Loucy (cell line): ENCODE results near the gene ATP6V1G2.

ENCODE experiments used
- H2AFZ ChIP-seq: fragments of 200-600 bp; sonication (generic); 2 replicates; pipeline ENCODE4 v1.6.0; 2016; ENCODE audit warnings: antibody characterized with exemption, mild to moderate bottlenecking, low read length, moderate library complexity
- H3F3A ChIP-seq: fragments of 200-600 bp; 2 replicates; pipeline ENCODE4 v1.6.0; 2016; ENCODE audit warnings: antibody characterized with exemption, low read depth, mild to moderate bottlenecking
- H3K27me3 ChIP-seq: fragments of 200-600 bp; sonication (generic); 2 replicates; pipeline ENCODE4 v1.6.1; 2014; ENCODE audit warnings: low read length, mild to moderate bottlenecking; ENCODE audit not compliant: insufficient read depth, poor library complexity, severe bottlenecking
- H3K36me3 ChIP-seq: fragments of 200-600 bp; sonication (generic); 2 replicates; pipeline ENCODE4 v1.6.1; 2016; ENCODE audit warnings: low read length; ENCODE audit not compliant: insufficient read depth
- H3K4me1 ChIP-seq: fragments of 200-600 bp; sonication (generic); 2 replicates; pipeline ENCODE4 v1.5.1; 2014; ENCODE audit warnings: low read length, mild to moderate bottlenecking; ENCODE audit not compliant: insufficient read depth, poor library complexity, severe bottlenecking
- H3K4me2 ChIP-seq: fragments of 200-600 bp; sonication (generic); 2 replicates; pipeline ENCODE4 v1.6.0; 2014; ENCODE audit warnings: antibody characterized with exemption, low read length, low read depth, mild to moderate bottlenecking; ENCODE audit not compliant: poor library complexity, severe bottlenecking
- H3K4me3 ChIP-seq: fragments of 200-600 bp; sonication (generic); 2 replicates; pipeline ENCODE4 v1.5.1; 2014; ENCODE audit warnings: low read length, mild to moderate bottlenecking, mixed read lengths; ENCODE audit not compliant: poor library complexity, severe bottlenecking
- H3K79me2 ChIP-seq: fragments of 200-600 bp; sonication (generic); 2 replicates; pipeline ENCODE4 v1.6.1; 2014; ENCODE audit warnings: low read length; ENCODE audit not compliant: insufficient read depth
- H3K9ac ChIP-seq: fragments of 200-600 bp; sonication (generic); 2 replicates; pipeline ENCODE4 v1.6.0; 2014; ENCODE audit warnings: mild to moderate bottlenecking, low read depth, low read length, moderate library complexity; ENCODE audit not compliant: poor library complexity, severe bottlenecking
- H3K9me2 ChIP-seq: fragments of 200-600 bp; sonication (generic); replicated peaks from 2 replicates; pipeline ENCODE4 v1.6.1; 2016; ENCODE audit warnings: low read depth, low read length, mixed read lengths
- H3K9me3 ChIP-seq: fragments of 200-600 bp; sonication (generic); 2 replicates; pipeline ENCODE4 v1.6.1; 2014; ENCODE audit warnings: mild to moderate bottlenecking, antibody characterized with exemption, low read length, low read depth; ENCODE audit not compliant: insufficient read depth
- H4K20me1 ChIP-seq: fragments of 200-600 bp; sonication (generic); 2 replicates; pipeline ENCODE4 v1.6.0; 2014; ENCODE audit warnings: antibody characterized with exemption, low read length, mild to moderate bottlenecking; ENCODE audit not compliant: insufficient read depth, poor library complexity, severe bottlenecking
- EZH2phosphoT487 ChIP-seq: fragments of 200-600 bp; IDR thresholded peaks from 2 replicates; pipeline ENCODE4 v1.6.1; 2018; ENCODE audit warnings: antibody characterized with exemption, mild to moderate bottlenecking, moderate library complexity, borderline replicate concordance
- TF ChIP-seq, protein P1 (sequence below): fragments of 200-600 bp; sonication (generic); conservative IDR thresholded peaks from 2 replicates; pipeline ENCODE4 v1.5.1; 2014; ENCODE audit warnings: mild to moderate bottlenecking, antibody characterized with exemption, low read length

The ATP6V1G2 gene

GRCh38 chr6:31525932-31526591 is 20.3 kb downstream of the ATP6V1G2 start:
- Histone ChIP-seq H3K9me3 (no peaks in the 10 kb centered on the region), H3K4me3 (no peak overlapping the region), H3K36me3 (peaks cover 22% of the 10 kb centered on the region), H3K4me1 (no peaks in the 10 kb centered on the region), H3K9me2 (no peaks in the 10 kb centered on the region), H3K79me2 (peaks cover 6% of the 10 kb centered on the region; the same call in 1 of the 2 replicates), H3K27me3 (no peaks in the 10 kb centered on the region), H4K20me1 (peaks cover 17% of the 10 kb centered on the region), H3F3A (peaks cover 2% of the 10 kb centered on the region; the same call in 1 of the 2 replicates), H3K4me2 (no peak overlapping the region), H2AFZ (no peak overlapping the region), H3K9ac (no peak overlapping the region)
- TF ChIP-seq, protein P1, sequence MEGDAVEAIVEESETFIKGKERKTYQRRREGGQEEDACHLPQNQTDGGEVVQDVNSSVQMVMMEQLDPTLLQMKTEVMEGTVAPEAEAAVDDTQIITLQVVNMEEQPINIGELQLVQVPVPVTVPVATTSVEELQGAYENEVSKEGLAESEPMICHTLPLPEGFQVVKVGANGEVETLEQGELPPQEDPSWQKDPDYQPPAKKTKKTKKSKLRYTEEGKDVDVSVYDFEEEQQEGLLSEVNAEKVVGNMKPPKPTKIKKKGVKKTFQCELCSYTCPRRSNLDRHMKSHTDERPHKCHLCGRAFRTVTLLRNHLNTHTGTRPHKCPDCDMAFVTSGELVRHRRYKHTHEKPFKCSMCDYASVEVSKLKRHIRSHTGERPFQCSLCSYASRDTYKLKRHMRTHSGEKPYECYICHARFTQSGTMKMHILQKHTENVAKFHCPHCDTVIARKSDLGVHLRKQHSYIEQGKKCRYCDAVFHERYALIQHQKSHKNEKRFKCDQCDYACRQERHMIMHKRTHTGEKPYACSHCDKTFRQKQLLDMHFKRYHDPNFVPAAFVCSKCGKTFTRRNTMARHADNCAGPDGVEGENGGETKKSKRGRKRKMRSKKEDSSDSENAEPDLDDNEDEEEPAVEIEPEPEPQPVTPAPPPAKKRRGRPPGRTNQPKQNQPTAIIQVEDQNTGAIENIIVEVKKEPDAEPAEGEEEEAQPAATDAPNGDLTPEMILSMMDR = no peak
- TF ChIP-seq EZH2phosphoT487 = no peak

- no peaks in the 10 kb centered on the region for H3K4me1 ChIP-seq
- no peak overlapping the region for H3K4me3 ChIP-seq
- no peak overlapping the region for H3K4me2 ChIP-seq
- no peak overlapping the region for H2AFZ ChIP-seq
- no peaks in the 10 kb centered on the region for H3K9me2 ChIP-seq
- H3K79me2 ChIP-seq = peaks cover under 1% of the 10 kb centered on the region; the same call in 1 of the 2 replicates
- no peak overlapping the region for H3K9ac ChIP-seq
- H3K27me3 ChIP-seq = no peaks in the 10 kb centered on the region
- H3K9me3 ChIP-seq = no peaks in the 10 kb centered on the region
- H3K36me3 ChIP-seq = peaks cover 17% of the 10 kb centered on the region; the same call in 1 of the 2 replicates
- peaks cover 2% of the 10 kb centered on the region; the same call in 1 of the 2 replicates for H3F3A ChIP-seq
- TF ChIP-seq EZH2phosphoT487 = no peak
- TF ChIP-seq, protein P1 = no peak
- H4K20me1 ChIP-seq = peaks cover 12% of the 10 kb centered on the region
Observed at GRCh38 chr6:31525553-31525931, 20.9 kb downstream of the ATP6V1G2 start.

DNA sequence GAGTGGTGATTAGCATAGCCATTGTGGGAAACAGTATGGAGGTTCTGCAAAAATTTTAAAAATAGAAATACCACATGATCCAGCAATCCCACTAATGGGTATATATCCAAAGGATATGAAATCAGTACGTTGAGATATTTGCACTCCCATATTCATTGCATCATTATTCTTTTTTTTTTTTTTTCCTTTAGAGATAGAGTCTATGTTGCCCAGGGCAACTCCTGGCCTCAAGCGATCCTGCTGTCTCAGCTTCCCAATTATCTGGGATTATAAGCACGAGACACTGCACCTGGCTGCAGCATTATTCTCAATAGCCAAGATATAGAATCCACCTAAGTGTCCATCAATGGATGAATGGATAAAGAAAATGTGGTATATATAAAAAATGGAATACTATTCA is 24.6 kb downstream of the ATP6V1G2 start:
- no peaks in the 10 kb centered on the region for H3K27me3 ChIP-seq
- no peak overlapping the region for H2AFZ ChIP-seq
- no peaks in the 10 kb centered on the region for H3K9me2 ChIP-seq
- no peaks in the 10 kb centered on the region for H3K4me1 ChIP-seq
- no peak overlapping the region for H3K4me2 ChIP-seq
- no peak overlapping the region for H3K4me3 ChIP-seq
- H3K36me3 ChIP-seq = no peaks in the 10 kb centered on the region
- no peak for TF ChIP-seq EZH2phosphoT487
- TF ChIP-seq, protein P1 = no peak
- H3F3A ChIP-seq = no peaks in the 10 kb centered on the region
- H3K79me2 ChIP-seq = no peaks in the 10 kb centered on the region
- no peaks in the 10 kb centered on the region for H3K9me3 ChIP-seq
- H4K20me1 ChIP-seq = no peaks in the 10 kb centered on the region
- no peak overlapping the region for H3K9ac ChIP-seq
